Sigmoid colon (tissue), 7 donors: ENCODE measurements around the gene CSTPP1. TPM values are rescaled to one million over a fixed set of nuclear protein-coding genes. Genes with fewer than 3 reads are reported as not detected.

Experiments
- DNase-seq: peaks from one replicate; pipeline ENCODE4 v3.0.0-alpha.2; 2019
- H3K27ac ChIP-seq, 4 donors: fragments of 200-600 bp; sonication (generic); one replicate each; pipeline ENCODE4 v1.5.1; 2016 to 2019; ENCODE audit warnings: mild to moderate bottlenecking in 1 of 4
- H3K27me3 ChIP-seq, 3 donors: fragments of 200-600 bp; sonication (generic); one replicate each; pipeline ENCODE4 v1.5.1; 2019; ENCODE audit warnings: mild to moderate bottlenecking in 1 of 3
- H3K36me3 ChIP-seq, 4 donors: fragments of 200-600 bp; sonication (generic); one replicate each; pipeline ENCODE4 v1.5.1; 2016 to 2019
- H3K4me1 ChIP-seq, 4 donors: fragments of 200-600 bp; sonication (generic); one replicate each; pipeline ENCODE4 v1.5.1; 2017 to 2019
- H3K4me3 ChIP-seq, 4 donors: fragments of 200-600 bp; sonication (generic); one replicate each; pipeline ENCODE4 v1.5.1; 2017 to 2019; ENCODE audit warnings: mild to moderate bottlenecking in 2 of 4, moderate library complexity in 1 of 4
- H3K9me3 ChIP-seq, 4 donors: fragments of 200-600 bp in 3 of 4; sonication (generic) in 3 of 4; one replicate each; pipeline versions ENCODE4 v1.5.1 to v1.6.1; 2013 to 2019
- EP300 ChIP-seq, 4 donors: sonication (generic); formaldehyde crosslinking; IDR thresholded peaks; one replicate each; pipeline ENCODE4 v1.6.1; 2017; ENCODE audit warnings: antibody characterized with exemption in 4 of 4
- POLR2A ChIP-seq, 2 donors: fragments of 450-650 bp; IDR thresholded peaks; one replicate each; pipeline ENCODE4 v1.6.1; 2016; ENCODE audit warnings: antibody characterized with exemption in 2 of 2, mild to moderate bottlenecking in 2 of 2, moderate library complexity in 2 of 2
- POLR2AphosphoS5 ChIP-seq, 4 donors: sonication (generic); formaldehyde crosslinking; IDR thresholded peaks; one replicate each; pipeline ENCODE4 v1.6.1; 2017; ENCODE audit warnings: antibody characterized with exemption in 4 of 4
- WGBS, 2 donors: extraction: QIAGEN DNeasy Blood & Tissue Kit; methylation state at CpG; one replicate each; pipeline ENCODE4 v1.1.7; 2013; 5-methylcytosine and 5-hydroxymethylcytosine counted together
- intact Hi-C: fragments of 100-400 bp; cut with DNase I; formaldehyde crosslinking; loops from one replicate; pipeline ENCODE4 v1.15.1; 2023
- polyA plus RNA-seq, 3 donors: library from polyadenylated mRNA; stranded (reverse); fragments of 200-250 nt; gene quantifications; one replicate each; pipeline ENCODE4 v1.2.3, GENCODE V29; 2013
- total RNA-seq, 4 donors: library from RNA; depleted of rRNA; stranded (reverse); fragments of >200 nt; gene quantifications; one replicate each; pipeline ENCODE4 v1.1.0, GENCODE V29; 2016
- TF ChIP-seq, protein P1 (sequence below), 4 experiments: fragments of 450-650 bp in 3 of 4; fragments of 200-600 bp in 1 of 4; IDR thresholded peaks; one replicate each; pipeline ENCODE4 v1.5.1; 2016 to 2019; ENCODE audit warnings: antibody characterized with exemption in 4 of 4, mild to moderate bottlenecking in 3 of 4, moderate library complexity in 2 of 4
- donor health status: healthy with polysubstance abuse.
- donor health status: Bipolar disorder and iron deficiency.
- donor health status: healthy.

Gene CSTPP1
- total and polyA plus RNA-seq, 7 donors, result 12.9 to 29.4 (median 22.8) TPM

GRCh38 chr11:46944356-46945075 is 8.0 kb downstream of the CSTPP1 start:
- H3K27me3 ChIP-seq, result no peaks in the 10 kb centered on the region
- no peak overlapping the region for H3K27ac ChIP-seq
- H3K9me3 ChIP-seq, result no peaks in the 10 kb centered on the region
- WGBS, 2 donors, result 82 to 90% methylated on average over 4 of the region's 4 CpGs
- no peak overlapping the region for H3K4me3 ChIP-seq
- peaks cover 0 to 4% (median 0%) of the 10 kb centered on the region in 4 donors for H3K36me3 ChIP-seq
- no peak for DNase-seq
- intact Hi-C loops, result loop anchor here (5.0 kb wide), 1 partner anchor 58 kb away; no protein-coding TSS in a partner anchor
- no peak for TF ChIP-seq EP300 (IDR thresholded peaks at IDR 0.05)
- TF ChIP-seq, protein P1, sequence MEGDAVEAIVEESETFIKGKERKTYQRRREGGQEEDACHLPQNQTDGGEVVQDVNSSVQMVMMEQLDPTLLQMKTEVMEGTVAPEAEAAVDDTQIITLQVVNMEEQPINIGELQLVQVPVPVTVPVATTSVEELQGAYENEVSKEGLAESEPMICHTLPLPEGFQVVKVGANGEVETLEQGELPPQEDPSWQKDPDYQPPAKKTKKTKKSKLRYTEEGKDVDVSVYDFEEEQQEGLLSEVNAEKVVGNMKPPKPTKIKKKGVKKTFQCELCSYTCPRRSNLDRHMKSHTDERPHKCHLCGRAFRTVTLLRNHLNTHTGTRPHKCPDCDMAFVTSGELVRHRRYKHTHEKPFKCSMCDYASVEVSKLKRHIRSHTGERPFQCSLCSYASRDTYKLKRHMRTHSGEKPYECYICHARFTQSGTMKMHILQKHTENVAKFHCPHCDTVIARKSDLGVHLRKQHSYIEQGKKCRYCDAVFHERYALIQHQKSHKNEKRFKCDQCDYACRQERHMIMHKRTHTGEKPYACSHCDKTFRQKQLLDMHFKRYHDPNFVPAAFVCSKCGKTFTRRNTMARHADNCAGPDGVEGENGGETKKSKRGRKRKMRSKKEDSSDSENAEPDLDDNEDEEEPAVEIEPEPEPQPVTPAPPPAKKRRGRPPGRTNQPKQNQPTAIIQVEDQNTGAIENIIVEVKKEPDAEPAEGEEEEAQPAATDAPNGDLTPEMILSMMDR (IDR thresholded peaks at IDR 0.05), result no peak
- TF ChIP-seq POLR2A (IDR thresholded peaks at IDR 0.05), result no peak
- no peak for TF ChIP-seq POLR2AphosphoS5 (IDR thresholded peaks at IDR 0.05)
- H3K4me1 ChIP-seq, result peaks cover 0 to 13% (median 5%) of the 10 kb centered on the region in 4 donors

DNA sequence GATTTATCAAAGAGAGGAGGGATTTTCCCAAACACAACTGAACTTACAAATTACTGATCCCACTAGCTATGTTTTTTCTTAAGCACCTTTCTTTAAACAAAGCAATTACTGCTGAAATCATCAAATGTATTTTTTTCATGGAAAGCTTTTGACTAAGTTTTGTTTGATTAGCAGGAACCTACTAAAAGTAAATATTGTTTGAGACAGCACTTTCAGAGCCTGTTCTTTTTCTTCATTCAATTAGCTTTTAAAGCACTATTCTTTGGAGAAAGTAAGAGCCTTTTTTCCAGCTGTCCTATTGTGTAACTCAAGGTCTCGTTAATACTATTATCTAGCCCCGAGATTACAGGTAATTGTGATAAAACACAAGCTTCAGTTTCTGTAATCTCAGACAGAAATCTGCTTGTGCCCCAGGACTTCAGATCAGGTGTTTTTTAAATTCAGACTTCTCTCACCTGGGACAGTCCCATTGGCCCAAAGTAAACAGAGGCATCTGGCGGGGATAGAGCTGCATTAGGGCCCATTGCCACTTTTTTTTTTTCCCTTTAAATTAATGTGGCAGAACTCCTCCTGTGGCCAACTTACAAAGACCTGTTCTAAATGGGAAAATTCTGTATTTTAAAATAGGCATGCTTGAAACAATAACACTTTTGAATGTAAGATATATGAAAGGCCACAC is 11.0 kb downstream of the CSTPP1 start:
- H3K4me3 ChIP-seq, result no peak overlapping the region
- peak overlapping the region in 3 of 4 donors; percentile 48 to 75 (median 58) for H3K27ac ChIP-seq
- intact Hi-C loops, result loop anchor here (5.0 kb wide), 1 partner anchor 55 kb away; no protein-coding TSS in a partner anchor
- H3K9me3 ChIP-seq, result no peaks in the 10 kb centered on the region
- peaks cover 0 to 13% (median 5%) of the 10 kb centered on the region in 4 donors for H3K4me1 ChIP-seq
- 23 to 73% methylated on average over 3 of the region's 3 CpGs for WGBS, 2 donors
- TF ChIP-seq POLR2AphosphoS5 (IDR thresholded peaks at IDR 0.05) (no peak), EP300 (IDR thresholded peaks at IDR 0.05) (no peak), POLR2A (IDR thresholded peaks at IDR 0.05) (no peak)
- TF ChIP-seq, protein P1 (IDR thresholded peaks at IDR 0.05), result no peak
- no peak for DNase-seq
- no peaks in the 10 kb centered on the region for H3K27me3 ChIP-seq
- H3K36me3 ChIP-seq, result peaks cover 0 to 4% (median 0%) of the 10 kb centered on the region in 4 donors

DNA sequence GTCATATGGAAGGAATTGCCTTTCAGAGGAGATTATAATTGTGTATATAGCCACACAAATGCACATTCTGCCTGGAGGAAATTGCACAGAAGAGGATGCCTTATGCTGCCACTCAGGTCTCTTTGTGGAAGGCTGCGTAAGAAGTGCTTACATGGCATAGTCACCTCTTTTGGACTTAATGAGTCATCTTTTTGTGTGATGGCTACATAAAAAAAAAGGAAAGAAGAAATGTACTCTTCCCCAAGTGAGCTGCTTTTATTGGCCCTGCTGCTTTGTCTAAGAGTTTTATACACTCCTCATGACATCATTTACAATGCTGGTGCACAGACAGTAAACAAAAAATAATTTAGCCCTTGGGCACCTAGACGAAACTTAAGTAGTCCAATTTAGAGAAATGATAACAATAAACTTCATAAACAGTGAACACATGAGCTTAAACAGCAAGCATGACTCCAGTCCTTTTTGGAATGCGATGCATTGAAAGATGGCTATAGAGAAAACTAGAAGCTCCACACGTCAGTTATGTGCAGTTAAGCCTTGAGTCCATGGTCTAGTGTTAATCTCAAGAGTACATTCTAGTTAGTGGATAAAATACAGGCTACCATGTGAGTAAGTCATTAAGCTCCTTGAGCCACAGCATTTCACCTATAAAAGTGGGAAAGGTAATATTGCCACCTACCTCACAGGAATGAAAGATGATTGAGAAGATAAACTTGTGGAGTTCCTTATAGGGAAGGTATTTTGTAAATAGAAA is 12.0 kb downstream of the CSTPP1 start:
- no peak for TF ChIP-seq POLR2A (IDR thresholded peaks at IDR 0.05)
- TF ChIP-seq, protein P1 (IDR thresholded peaks at IDR 0.05), result no peak
- TF ChIP-seq POLR2AphosphoS5 (IDR thresholded peaks at IDR 0.05), result peak; percentile 27 to 82 (median 69)
- peak in 2 of 4 donors; percentile 32 to 70 for TF ChIP-seq EP300 (IDR thresholded peaks at IDR 0.05)
- Histone ChIP-seq H3K4me1 (peaks cover 0 to 13% (median 5%) of the 10 kb centered on the region in 4 donors), H3K27me3 (no peaks in the 10 kb centered on the region), H3K36me3 (no peaks in the 10 kb centered on the region), H3K27ac (peak overlapping the region in 3 of 4 donors; percentile 48 to 75 (median 58)), H3K9me3 (no peaks in the 10 kb centered on the region), H3K4me3 (no peak overlapping the region)
- intact Hi-C loops, result loop anchor here (5.0 kb wide), 1 partner anchor 54 kb away; no protein-coding TSS in a partner anchor
- WGBS, 2 donors, result 12 to 59% methylated on average over 4 of the region's 4 CpGs
- no peak for DNase-seq

DNA sequence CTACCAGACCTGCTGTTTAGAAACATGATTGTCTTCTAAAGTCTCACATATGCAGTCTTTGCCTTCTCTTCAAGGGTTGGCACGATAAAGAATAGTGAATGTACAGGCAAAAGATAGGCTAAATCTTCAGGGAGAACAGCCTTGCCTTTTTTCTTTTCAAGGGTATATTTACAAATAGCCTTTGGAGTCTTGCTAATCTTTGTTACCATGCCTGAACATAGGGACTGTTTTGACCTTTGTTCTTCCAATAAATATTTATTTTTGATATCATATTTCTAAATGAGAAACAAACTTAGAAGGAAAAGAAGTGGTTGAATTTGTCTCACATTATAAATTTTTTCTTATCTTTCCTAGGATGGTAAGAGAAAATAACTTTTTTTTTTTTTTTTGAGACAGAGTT is 12.7 kb downstream of the CSTPP1 start:
- TF ChIP-seq EP300 (IDR thresholded peaks at IDR 0.05) (no peak), POLR2A (IDR thresholded peaks at IDR 0.05) (no peak), POLR2AphosphoS5 (IDR thresholded peaks at IDR 0.05) (no peak)
- TF ChIP-seq, protein P1 (IDR thresholded peaks at IDR 0.05), result no peak
- H3K9me3 ChIP-seq, result no peaks in the 10 kb centered on the region
- intact Hi-C loops, result loop anchor here (5.0 kb wide), 1 partner anchor 53 kb away; no protein-coding TSS in a partner anchor
- H3K4me1 ChIP-seq, result peaks cover 0 to 13% (median 5%) of the 10 kb centered on the region in 4 donors
- H3K36me3 ChIP-seq, result no peaks in the 10 kb centered on the region
- H3K27ac ChIP-seq, result peak overlapping the region in 2 of 4 donors; percentile 58 to 75
- no peaks in the 10 kb centered on the region for H3K27me3 ChIP-seq
- DNase-seq, result no peak
- 83 to 97% methylated on average over 1 of the region's 1 CpG for WGBS, 2 donors
- no peak overlapping the region for H3K4me3 ChIP-seq
